HG03457 (cell line): ENCODE data around the gene POLR1A.
A peak's percentile ranks its signal among the peaks of the same experiment; 100 is the strongest.

ENCODE experiments used
- ATAC-seq: cut with Tn5 transposase; IDR thresholded peaks from one replicate; pipeline ENCODE4 v1.9.1; 2021; ENCODE audit warnings: moderate number of reproducible peaks; ENCODE audit not compliant: unreplicated experiment

POLR1A gene

GRCh38 chr2:86038291-86039081, 67.2 kb downstream of the POLR1A start:
- peak; percentile 36 for ATAC-seq

- ATAC-seq = no peak
These were observed 67.9 kb downstream of the POLR1A start for GRCh38 chr2:86037795-86038192.

GRCh38 chr2:86037141-86037794, 68.4 kb downstream of the POLR1A start:
- ATAC-seq = no peak

- no peak for ATAC-seq
These were observed 69.0 kb downstream of the POLR1A start for GRCh38 chr2:86036669-86037138.

- peak; percentile 64 for ATAC-seq
These were observed 69.6 kb downstream of the POLR1A start for GRCh38 chr2:86035883-86036668.

- ATAC-seq = no peak
These were observed 70.3 kb downstream of the POLR1A start for GRCh38 chr2:86035376-86035882.

- no peak for ATAC-seq
These were observed 71.7 kb downstream of the POLR1A start for GRCh38 chr2:86033751-86034692.

GRCh38 chr2:86032861-86033595, 72.7 kb downstream of the POLR1A start:
- no peak for ATAC-seq

- ATAC-seq = no peak
These were observed 74.1 kb downstream of the POLR1A start for GRCh38 chr2:86031606-86032005.

- no peak for ATAC-seq
These were observed 74.5 kb downstream of the POLR1A start for GRCh38 chr2:86031151-86031550.

- ATAC-seq = no peak
These were observed 75.8 kb downstream of the POLR1A start for GRCh38 chr2:86029873-86030272.

- no peak for ATAC-seq
These were observed 76.8 kb downstream of the POLR1A start for GRCh38 chr2:86028766-86029381.

- ATAC-seq = no peak
These were observed 77.5 kb downstream of the POLR1A start for GRCh38 chr2:86027922-86028765.

- ATAC-seq = no peak
These were observed 78.3 kb downstream of the POLR1A start for GRCh38 chr2:86027196-86027921.

GRCh38 chr2:86026744-86027065, 79.0 kb downstream of the POLR1A start:
- no peak for ATAC-seq

- ATAC-seq = no peak
These were observed 79.5 kb downstream of the POLR1A start for GRCh38 chr2:86025976-86026743.

GRCh38 chr2:86025229-86025820, 80.4 kb downstream of the POLR1A start:
- no peak for ATAC-seq
